ENCODE results near the gene KCNIP2.

Gene KCNIP2

GRCh38 chr10:101843032-101844021 is at the start of gene KCNIP2:
KCNIP2 (minus strand) TSS chr10:101843800; CDS start chr10:101843568, 232 bp downstream.
- FAIRE-seq: no peak

- no peak for FAIRE-seq
Observed at GRCh38 chr10:101892782-101893391, 49.3 kb upstream of the KCNIP2 start.

- no peak for FAIRE-seq
Observed at GRCh38 chr10:101889256-101890210, 45.9 kb upstream of the KCNIP2 start.

- FAIRE-seq: no peak
Observed at GRCh38 chr10:101888251-101888949, 44.8 kb upstream of the KCNIP2 start.

- FAIRE-seq: no peak
Observed at GRCh38 chr10:101887775-101888174, 44.2 kb upstream of the KCNIP2 start.

GRCh38 chr10:101886521-101887312 is 43.1 kb upstream of the KCNIP2 start:
- no peak for FAIRE-seq

GRCh38 chr10:101881036-101881774 is 37.6 kb upstream of the KCNIP2 start:
- no peak for FAIRE-seq

GRCh38 chr10:101880232-101880573 is 36.6 kb upstream of the KCNIP2 start:
- FAIRE-seq: no peak

GRCh38 chr10:101879456-101880231 is 36.0 kb upstream of the KCNIP2 start:
- FAIRE-seq: no peak

- FAIRE-seq: no peak
Observed at GRCh38 chr10:101878869-101879268, 35.3 kb upstream of the KCNIP2 start.

- no peak for FAIRE-seq
Observed at GRCh38 chr10:101875068-101875688, 31.6 kb upstream of the KCNIP2 start.

GRCh38 chr10:101874252-101874651 is 30.7 kb upstream of the KCNIP2 start:
- FAIRE-seq: no peak

- no peak for FAIRE-seq
Observed at GRCh38 chr10:101867931-101868330, 24.3 kb upstream of the KCNIP2 start.

- FAIRE-seq: no peak
Observed at GRCh38 chr10:101859530-101859929, 15.9 kb upstream of the KCNIP2 start.

- no peak for FAIRE-seq
Observed at GRCh38 chr10:101858723-101859500, 15.3 kb upstream of the KCNIP2 start.

GRCh38 chr10:101857802-101858476 is 14.3 kb upstream of the KCNIP2 start:
- no peak for FAIRE-seq

GRCh38 chr10:101856626-101857025 is 13.0 kb upstream of the KCNIP2 start:
- no peak for FAIRE-seq
